GM12875 (cell line): Measurements from ENCODE around the gene CD59.

Experiments used
- H3K4me3 ChIP-seq: one replicate; pipeline ENCODE4 v1.5.1; 2011; ENCODE audit warnings: low read depth, low read length, control low read depth
- CTCF ChIP-seq: IDR thresholded peaks from 2 replicates; pipeline ENCODE4 v1.5.1; 2011; ENCODE audit warnings: low read depth, mild to moderate bottlenecking, control low read depth, inconsistent platforms, low read length, moderate library complexity, borderline replicate concordance; ENCODE audit not compliant: insufficient read depth

CD59 gene

DNA sequence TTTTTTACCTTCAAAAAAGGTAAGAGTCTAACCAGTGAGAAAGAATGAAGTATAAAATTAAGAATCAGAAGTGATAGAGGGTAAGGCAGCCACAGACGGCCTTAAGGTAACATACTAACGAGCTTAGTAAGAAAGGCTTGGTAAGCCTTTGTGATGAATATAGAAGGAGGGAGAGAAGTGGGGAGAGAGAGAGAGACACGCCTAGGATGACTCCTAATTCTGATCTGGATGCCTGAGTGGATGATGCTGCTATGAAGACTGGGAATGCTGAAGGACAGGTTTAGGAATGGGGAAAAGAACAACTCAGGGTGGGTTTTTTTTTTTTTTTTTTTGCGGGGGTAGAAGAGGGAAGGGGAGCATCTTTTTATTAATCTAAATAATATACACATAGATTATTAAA is 33.3 kb upstream of the CD59 start:
- TF ChIP-seq CTCF = no peak
- H3K4me3 ChIP-seq = no peak overlapping the region

- H3K4me3 ChIP-seq = no peak overlapping the region
- TF ChIP-seq CTCF = no peak
Measured at GRCh38 chr11:33767624-33768023, 31.4 kb upstream of the CD59 start.

DNA sequence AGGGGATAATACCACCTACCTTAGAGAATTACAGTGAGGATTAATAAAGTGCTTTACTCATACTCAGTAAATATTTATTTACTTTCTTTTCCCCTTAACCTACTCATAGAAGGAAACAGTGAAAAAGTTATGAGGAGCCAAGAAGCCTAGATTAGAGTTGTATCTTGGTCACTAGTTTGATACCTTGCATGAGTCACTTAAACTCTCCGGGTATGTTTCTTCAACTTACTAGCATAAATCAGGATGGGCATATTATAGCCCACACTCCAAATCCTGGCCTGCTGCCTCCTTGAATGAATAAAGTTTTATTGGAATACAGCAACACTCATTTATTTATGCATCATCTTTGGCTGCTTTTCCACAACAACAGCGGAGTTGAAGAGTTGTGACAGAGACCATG is 29.9 kb upstream of the CD59 start:
- no peak overlapping the region for H3K4me3 ChIP-seq
- TF ChIP-seq CTCF = no peak

- TF ChIP-seq CTCF = no peak
- H3K4me3 ChIP-seq = no peak overlapping the region
Measured at GRCh38 chr11:33761471-33761870, 25.2 kb upstream of the CD59 start.

GRCh38 chr11:33753304-33753967 is 17.2 kb upstream of the CD59 start:
- no peak overlapping the region for H3K4me3 ChIP-seq
- TF ChIP-seq CTCF = no peak

DNA sequence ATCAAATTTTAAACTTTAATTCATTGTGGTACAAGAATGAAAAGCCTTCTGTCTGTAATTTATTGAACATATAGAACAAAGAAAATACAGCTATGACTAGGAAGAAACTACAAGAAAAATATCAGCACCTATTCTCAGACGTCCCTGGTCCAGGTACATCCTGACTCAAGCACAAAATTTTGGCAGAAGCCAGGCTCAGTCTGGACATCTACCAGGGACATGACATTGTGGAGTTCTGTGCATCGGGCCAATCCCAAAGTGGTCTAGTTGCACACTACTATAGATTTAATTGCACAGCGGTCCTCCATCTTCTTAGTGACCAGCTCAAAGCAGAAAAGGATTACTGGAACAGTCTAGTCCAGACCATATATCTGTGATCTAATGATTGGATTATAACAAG is 15.7 kb upstream of the CD59 start:
- H3K4me3 ChIP-seq = no peak overlapping the region
- TF ChIP-seq CTCF = no peak

- no peak for TF ChIP-seq CTCF
Measured at GRCh38 chr11:33747979-33748378, 11.8 kb upstream of the CD59 start.

More at GRCh38 chr11:33747979-33748378, 11.8 kb upstream of the CD59 start:
- no peak overlapping the region for H3K4me3 ChIP-seq
